Thoracic aorta (tissue), 2 donors: ENCODE results near the gene DPP6. TPM values are rescaled to one million over a fixed set of nuclear protein-coding genes. Genes with fewer than 3 reads are reported as not detected.
"Not testable (repeated sequence)": the region's sequence is repeated elsewhere in the genome, so short reads cannot be mapped to it uniquely, and the experiment has no call there.

ENCODE experiments used
- ATAC-seq: fragments of 150-250 bp; one replicate; pipeline ENCODE4 v1.8.0; 2017; ENCODE audit warnings: low read depth; ENCODE audit not compliant: insufficient number of reproducible peaks, low FRiP score
- DNase-seq: peaks from one replicate; pipeline ENCODE4 v3.0.0-alpha.2; 2020; ENCODE audit warnings: low spot score
- H3K27ac ChIP-seq, 2 donors: fragments of 200-600 bp; sonication (generic); 1 replicate in 1 of 2; 2 replicates in 1 of 2; pipeline ENCODE4 v1.5.1; 2016; ENCODE audit warnings: mild to moderate bottlenecking in 2 of 2, moderate library complexity in 2 of 2
- H3K27me3 ChIP-seq: fragments of 200-600 bp; sonication (generic); replicated peaks from 2 replicates; pipeline ENCODE4 v1.6.0; 2016; ENCODE audit warnings: mild to moderate bottlenecking; ENCODE audit not compliant: insufficient read depth
- H3K36me3 ChIP-seq: fragments of 200-600 bp; sonication (generic); one replicate; pipeline ENCODE4 v1.5.1; 2016
- H3K4me1 ChIP-seq, 2 donors: fragments of 200-600 bp; sonication (generic); 1 replicate in 1 of 2; 2 replicates in 1 of 2; pipeline versions ENCODE4 v1.5.1 to v1.6.0; 2016; ENCODE audit warnings: low read depth in 2 of 2, mild to moderate bottlenecking in 1 of 2; ENCODE audit not compliant: control insufficient read depth in 1 of 2
- H3K4me3 ChIP-seq: fragments of 200-600 bp; sonication (generic); 2 replicates; pipeline ENCODE4 v1.5.1; 2016; ENCODE audit warnings: mild to moderate bottlenecking
- H3K9me3 ChIP-seq: fragments of 200-600 bp; sonication (generic); 2 replicates; pipeline ENCODE4 v1.5.1; 2016
- total RNA-seq, 2 donors: library from RNA; depleted of rRNA; stranded (reverse); fragments of >200 nt; gene quantifications; one replicate each; pipeline versions ENCODE4 v1.1.0 to v1.2.3, GENCODE V29; 2016
- TF ChIP-seq, protein P1 (sequence below): fragments of 200-600 bp; sonication (generic); IDR thresholded peaks from one replicate; pipeline ENCODE4 v1.5.1; 2019; ENCODE audit warnings: antibody characterized with exemption

The DPP6 gene
- total RNA-seq, 2 donors from 2014 or later, result not detected

DNA sequence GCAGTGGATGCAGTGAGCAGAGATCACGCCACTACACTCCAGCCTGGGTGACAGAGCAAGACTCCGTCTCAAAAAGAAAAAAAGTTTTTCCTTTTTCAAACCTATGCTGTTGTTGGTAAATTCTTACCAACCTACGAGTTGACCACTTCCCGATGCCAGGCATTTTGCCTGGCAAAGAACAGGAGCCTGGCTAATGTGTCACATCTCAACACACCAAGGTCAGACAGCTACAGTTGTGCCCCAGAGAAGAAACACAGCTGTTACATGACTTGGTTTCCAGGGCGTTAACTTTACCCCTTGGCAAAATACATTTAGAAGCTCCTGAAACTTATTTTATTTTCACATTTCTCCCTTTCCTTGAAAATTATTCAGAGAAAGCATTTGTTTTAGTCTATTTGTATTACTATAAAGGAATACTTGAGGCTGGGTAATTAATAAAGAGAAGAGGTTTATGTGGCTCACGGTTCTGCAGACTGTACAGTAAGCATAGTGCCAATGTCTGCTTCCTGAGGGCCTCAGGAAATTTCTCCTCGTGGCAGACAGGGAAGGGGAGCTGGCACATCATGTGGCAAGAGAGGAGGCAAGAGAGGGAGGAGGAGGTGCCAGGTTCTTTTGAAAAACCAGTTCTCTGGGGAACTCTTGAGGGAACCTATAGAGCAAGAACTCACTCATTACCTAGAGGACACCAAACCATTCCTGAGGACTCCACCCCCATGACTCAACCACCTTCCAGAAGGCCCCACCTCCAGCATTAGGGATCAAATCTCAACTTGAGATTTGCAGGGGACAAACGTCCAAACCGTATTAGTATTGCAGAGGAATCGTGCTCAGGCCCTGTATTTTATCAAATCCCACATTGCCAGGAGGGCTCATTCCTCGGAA lies 867.4 kb downstream of the DPP6 start:
- Histone ChIP-seq H3K4me3 (no peak overlapping the region), H3K27ac (no peak overlapping the region), H3K4me1 (no peaks in the 10 kb centered on the region), H3K27me3 (no peaks in the 10 kb centered on the region), H3K9me3 (no peaks in the 10 kb centered on the region), H3K36me3 (no peaks in the 10 kb centered on the region)
- TF ChIP-seq, protein P1, sequence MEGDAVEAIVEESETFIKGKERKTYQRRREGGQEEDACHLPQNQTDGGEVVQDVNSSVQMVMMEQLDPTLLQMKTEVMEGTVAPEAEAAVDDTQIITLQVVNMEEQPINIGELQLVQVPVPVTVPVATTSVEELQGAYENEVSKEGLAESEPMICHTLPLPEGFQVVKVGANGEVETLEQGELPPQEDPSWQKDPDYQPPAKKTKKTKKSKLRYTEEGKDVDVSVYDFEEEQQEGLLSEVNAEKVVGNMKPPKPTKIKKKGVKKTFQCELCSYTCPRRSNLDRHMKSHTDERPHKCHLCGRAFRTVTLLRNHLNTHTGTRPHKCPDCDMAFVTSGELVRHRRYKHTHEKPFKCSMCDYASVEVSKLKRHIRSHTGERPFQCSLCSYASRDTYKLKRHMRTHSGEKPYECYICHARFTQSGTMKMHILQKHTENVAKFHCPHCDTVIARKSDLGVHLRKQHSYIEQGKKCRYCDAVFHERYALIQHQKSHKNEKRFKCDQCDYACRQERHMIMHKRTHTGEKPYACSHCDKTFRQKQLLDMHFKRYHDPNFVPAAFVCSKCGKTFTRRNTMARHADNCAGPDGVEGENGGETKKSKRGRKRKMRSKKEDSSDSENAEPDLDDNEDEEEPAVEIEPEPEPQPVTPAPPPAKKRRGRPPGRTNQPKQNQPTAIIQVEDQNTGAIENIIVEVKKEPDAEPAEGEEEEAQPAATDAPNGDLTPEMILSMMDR, result no peak
- ATAC-seq (no peak), DNase-seq (no peak)

- H3K36me3 ChIP-seq, H3K4me3 ChIP-seq, H3K27ac ChIP-seq, H3K27me3 ChIP-seq, DNase-seq, ATAC-seq, H3K9me3 ChIP-seq, H3K4me1 ChIP-seq: not testable (repeated sequence)
These were observed 870.3 kb downstream of the DPP6 start for GRCh38 chr7:154922472-154922871.

DNA sequence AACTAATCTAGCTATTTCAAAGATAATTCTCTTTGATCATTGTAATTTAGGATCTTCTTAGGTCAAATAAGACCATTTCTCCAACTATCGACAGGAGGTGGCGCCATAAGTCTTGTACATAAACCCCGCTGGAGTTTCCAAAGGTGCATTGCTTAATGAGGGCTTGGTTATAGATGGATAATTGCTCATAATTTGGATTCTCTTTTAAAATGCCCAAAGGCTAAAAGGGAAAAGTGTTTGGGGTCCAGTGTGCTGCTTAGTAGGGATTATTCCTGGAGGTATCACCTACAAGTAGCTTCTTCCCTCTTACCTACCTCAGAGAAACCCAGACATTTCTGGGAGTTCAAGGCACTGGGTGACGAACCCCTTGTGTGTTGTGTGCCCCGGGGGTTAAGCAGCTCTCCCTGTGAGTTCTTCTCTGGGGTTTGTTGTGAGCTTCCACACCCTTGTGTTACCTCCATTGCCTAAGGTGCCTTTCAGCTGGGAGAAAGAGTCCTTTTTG lies 875.5 kb downstream of the DPP6 start:
- Histone ChIP-seq H3K36me3 (no peaks in the 10 kb centered on the region), H3K27me3 (no peaks in the 10 kb centered on the region), H3K4me1 (peaks cover 3 to 10% of the 10 kb centered on the region in 2 donors), H3K4me3 (peak overlapping the region; percentile 78), H3K9me3 (no peaks in the 10 kb centered on the region), H3K27ac (peak overlapping the region; percentile 78)
- TF ChIP-seq, protein P1, result peak; percentile 56
- DNase-seq (peak; percentile 69), ATAC-seq (peak; percentile 74)

- Histone ChIP-seq H3K4me3 (peak overlapping the region; percentile 78), H3K27ac (peak overlapping the region; percentile 78), H3K36me3 (no peaks in the 10 kb centered on the region), H3K27me3 (no peaks in the 10 kb centered on the region), H3K4me1 (peaks cover 3 to 10% of the 10 kb centered on the region in 2 donors), H3K9me3 (no peaks in the 10 kb centered on the region)
- ATAC-seq, result peak; percentile 80
- no peak for DNase-seq
- TF ChIP-seq, protein P1, result no peak
These were observed 876.2 kb downstream of the DPP6 start for GRCh38 chr7:154928136-154929005.

- TF ChIP-seq, protein P1, result no peak
- no peaks in the 10 kb centered on the region for H3K36me3 ChIP-seq
- peak overlapping the region; percentile 78 for H3K27ac ChIP-seq
- H3K9me3 ChIP-seq, result no peaks in the 10 kb centered on the region
- DNase-seq (no peak), ATAC-seq (no peak)
- peaks cover 3 to 10% of the 10 kb centered on the region in 2 donors for H3K4me1 ChIP-seq
- peak overlapping the region; percentile 78 for H3K4me3 ChIP-seq
- H3K27me3 ChIP-seq, result no peaks in the 10 kb centered on the region
These were observed 877.0 kb downstream of the DPP6 start for GRCh38 chr7:154929006-154929726.
